HG03060 (cell line): Measurements from ENCODE around the gene SULT2B1.
"Not testable (repeated sequence)": the region's sequence is repeated elsewhere in the genome, so short reads cannot be mapped to it uniquely, and the experiment has no call there.

Experiments
- ATAC-seq: cut with Tn5 transposase; IDR thresholded peaks from one replicate; pipeline ENCODE4 v1.9.1; 2021; ENCODE audit warnings: low read depth, moderate number of reproducible peaks; ENCODE audit not compliant: unreplicated experiment

Gene SULT2B1

DNA sequence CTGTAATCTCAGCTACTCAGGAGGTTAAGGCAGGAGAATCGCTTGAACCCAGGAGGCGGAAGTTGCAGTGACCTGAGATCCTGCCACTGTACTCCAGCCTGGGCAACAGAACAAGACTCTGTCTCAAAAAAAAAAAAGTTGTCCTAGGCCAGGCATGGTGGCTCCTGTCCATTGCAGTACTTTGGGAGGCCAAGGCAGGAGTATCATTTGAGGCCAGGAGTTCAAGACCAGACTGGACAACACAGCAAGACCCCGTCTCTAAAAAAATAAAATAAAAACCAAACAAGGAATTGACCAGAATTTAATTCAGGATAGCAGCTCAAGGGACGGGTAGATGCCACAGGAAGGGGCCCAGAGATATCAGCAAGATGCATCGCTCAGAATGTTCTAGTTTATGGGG is 4.9 kb downstream of the SULT2B1 start:
- ATAC-seq, result no peak

DNA sequence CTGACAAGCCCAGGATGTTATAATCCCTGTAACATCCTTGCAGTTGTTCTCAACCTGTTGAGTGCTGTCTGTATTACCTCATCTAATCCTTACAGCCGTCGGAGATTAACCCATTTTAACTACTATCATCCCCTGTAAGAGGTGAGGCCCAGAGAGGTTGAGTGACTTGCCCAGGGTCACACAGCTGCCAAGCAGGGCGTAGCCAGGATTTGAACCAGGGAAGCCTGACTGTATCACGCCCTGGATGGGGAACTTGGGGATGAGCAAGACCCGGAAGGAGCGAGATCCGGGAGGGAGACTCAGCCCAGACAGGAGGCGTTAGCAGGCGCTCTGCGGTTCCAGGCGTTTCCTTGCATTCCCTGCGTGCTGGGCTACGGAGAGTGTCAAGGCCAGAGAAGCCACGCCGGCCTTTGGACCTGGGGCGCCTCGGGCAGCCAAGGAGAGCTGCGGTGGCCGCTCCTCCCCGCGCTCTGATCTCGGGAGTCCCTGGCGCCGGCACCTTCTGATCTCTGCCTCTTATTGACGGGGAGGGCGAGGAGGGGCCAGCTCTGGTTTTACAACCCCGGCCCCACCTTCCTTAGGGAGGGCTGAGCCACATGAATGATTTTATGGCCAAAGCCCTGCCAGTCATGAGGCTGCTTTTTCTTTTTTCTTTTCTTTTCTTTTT is 6.2 kb downstream of the SULT2B1 start:
- ATAC-seq, result no peak

DNA sequence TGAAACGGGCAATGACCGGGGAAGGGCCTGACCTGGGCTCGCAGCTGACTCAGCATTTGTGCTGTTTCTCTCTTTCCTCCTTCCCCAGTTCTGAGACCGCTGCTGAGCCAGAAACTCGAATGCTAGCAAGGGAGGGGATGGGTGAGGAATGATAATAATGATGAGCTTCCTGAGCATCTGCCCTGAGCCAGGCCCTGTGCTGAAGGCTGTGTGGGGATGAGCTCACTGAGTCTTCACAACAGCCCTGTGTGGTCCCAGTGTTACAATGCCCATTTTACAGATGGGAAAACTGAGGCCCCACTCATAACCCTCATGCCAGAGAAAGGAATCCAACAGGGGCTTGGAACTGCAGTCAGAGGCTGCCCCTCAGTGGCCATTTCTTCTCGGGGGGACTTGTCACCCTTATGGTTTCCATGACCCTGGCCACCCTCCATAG is 8.1 kb downstream of the SULT2B1 start:
- ATAC-seq, result no peak

- no peak for ATAC-seq
Observed at GRCh38 chr19:48561412-48561811, 9.4 kb downstream of the SULT2B1 start.

- ATAC-seq, result no peak
Observed at GRCh38 chr19:48565090-48565489, 13.1 kb downstream of the SULT2B1 start.

DNA sequence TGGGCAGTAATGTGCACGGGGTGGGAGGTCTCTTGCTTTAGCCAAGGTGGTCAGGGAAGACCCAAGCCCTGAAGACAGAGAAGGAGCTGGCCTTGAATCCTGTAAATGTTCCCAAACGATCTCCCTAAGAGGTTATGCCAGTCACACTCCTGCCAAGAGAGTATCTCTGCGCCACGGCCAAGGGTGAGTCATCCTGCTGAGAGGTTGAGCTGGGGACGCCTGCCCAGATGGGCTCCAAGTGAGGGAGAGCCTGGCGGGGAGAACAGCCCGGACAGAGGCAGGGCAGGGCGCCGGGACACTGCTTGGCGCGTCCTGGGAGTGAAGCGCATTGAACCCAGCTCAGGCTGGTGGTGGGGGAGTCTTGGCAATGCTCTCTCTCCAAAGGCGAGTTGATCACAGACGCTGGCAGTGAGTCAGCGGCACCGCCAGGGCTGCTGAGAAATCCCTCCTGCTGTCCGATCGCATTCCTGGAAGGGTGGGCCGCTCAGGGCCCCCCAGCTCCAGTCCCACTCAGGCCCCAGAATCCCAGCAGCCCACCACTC is 16.4 kb downstream of the SULT2B1 start:
- ATAC-seq, result no peak

DNA sequence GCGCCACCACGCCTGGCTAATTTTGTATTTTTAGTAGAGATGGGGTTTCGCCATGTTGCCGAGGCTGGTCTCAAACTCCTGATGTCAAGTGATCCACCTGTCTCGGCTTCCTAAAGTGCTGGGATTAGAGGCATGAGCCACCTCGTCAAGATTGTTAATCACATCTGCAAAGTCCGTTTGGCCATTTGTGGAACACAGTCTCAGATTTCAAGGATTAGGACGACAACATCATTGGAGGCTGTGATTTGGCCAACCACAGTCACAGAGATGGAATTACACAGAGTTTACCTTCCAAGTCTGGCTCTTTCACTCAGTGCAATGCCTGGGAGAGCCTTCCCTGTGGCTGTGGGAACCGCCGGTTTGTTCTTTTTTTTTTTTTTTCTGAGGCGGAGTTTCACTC is 17.8 kb downstream of the SULT2B1 start:
- ATAC-seq, result no peak

DNA sequence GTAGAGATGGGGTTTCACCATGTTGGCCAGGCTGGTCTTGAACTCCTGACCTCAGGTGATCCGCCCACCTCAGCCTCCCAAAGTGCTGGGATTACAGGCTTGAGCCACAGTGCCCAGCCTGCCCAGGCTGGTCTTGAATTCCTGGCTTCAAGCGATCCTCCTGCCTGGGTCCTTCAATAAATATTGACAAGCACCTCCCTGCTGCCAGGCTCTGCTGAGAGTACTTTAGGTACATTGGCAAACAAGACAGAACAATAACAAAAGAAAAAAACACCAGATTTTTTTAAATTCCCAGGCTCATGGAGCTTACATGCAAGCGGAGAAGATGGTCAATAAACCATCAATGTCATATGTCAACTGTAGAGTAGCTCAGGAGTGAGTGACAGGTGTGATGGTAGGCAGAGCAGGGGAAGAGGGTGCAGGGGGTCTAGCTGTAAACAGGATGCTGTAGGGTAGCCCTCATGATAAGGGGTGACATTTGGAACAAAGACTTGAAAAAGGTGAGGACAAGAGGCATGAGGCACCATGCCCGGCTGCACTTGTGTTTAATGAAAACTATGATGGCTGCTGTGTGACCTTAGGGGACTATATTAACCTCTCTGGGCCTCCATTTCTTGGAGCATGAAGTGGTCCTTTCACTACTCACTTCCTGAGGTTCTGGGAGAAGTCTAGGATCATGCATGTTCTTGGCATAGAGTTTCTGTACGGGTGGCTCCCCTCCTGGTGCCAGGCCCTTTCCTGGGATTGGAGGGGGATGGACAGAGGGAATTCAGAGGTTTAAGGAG is 19.6 kb downstream of the SULT2B1 start:
- no peak for ATAC-seq

DNA sequence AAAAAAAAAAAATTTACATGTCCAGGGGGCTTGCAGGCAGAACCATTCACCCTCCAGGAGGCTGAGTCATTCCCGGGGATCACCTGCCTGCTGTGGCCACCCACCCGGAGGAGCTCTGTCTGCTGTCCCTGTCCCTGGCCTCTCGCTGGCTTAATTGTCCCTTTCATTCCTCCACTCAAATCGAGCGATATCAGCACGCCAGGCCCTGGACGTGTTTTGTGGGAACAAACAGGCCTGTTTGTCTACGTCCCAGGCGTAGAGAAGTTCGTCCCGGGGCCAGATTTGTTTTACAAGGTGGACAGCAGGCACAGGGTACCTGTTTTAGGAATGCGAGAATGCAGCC is 21.2 kb downstream of the SULT2B1 start:
- no peak for ATAC-seq

- ATAC-seq, result no peak
Observed at GRCh38 chr19:48575931-48576622, 24.1 kb downstream of the SULT2B1 start.

GRCh38 chr19:48577908-48578307 is 25.9 kb downstream of the SULT2B1 start:
- not testable (repeated sequence) for ATAC-seq

DNA sequence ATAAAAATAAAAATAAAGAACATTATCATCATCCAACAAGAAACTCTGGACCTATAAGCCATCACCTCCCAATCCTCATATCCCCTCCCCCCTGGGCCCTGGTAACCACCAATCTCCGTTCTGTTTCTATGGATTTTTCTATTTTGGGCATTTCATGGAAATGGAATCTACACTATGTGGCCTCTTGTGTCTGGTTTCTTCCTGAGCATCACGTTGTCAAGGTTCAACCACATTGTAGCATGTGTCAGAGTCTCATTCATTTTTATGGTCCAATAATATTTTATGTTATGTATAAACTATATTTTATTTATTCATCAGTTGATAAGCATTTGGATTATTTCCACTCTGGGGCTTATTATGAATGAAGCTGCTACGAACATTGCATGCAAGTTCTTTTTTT is 26.9 kb downstream of the SULT2B1 start:
- no peak for ATAC-seq

GRCh38 chr19:48582168-48582567 is 30.2 kb downstream of the SULT2B1 start:
- no peak for ATAC-seq

DNA sequence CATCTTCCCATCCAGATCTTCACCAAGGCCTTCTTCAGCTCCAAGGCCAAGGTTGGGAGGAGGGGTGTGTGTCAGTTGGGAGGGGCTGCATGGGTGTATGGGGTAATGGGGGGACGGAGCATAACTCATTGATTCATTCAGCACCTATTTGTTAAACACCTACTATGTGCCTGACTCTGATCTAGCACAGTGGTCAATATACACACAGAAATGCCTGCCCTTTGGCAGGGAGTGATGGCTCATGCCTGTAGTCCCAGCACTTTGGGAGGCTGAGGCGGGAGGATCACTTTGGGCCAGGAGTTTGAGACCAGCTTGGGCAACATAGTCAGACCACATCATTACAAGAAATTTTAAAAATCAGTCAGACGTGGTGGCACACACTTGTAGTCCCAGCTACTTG is 35.4 kb downstream of the SULT2B1 start:
- no peak for ATAC-seq

DNA sequence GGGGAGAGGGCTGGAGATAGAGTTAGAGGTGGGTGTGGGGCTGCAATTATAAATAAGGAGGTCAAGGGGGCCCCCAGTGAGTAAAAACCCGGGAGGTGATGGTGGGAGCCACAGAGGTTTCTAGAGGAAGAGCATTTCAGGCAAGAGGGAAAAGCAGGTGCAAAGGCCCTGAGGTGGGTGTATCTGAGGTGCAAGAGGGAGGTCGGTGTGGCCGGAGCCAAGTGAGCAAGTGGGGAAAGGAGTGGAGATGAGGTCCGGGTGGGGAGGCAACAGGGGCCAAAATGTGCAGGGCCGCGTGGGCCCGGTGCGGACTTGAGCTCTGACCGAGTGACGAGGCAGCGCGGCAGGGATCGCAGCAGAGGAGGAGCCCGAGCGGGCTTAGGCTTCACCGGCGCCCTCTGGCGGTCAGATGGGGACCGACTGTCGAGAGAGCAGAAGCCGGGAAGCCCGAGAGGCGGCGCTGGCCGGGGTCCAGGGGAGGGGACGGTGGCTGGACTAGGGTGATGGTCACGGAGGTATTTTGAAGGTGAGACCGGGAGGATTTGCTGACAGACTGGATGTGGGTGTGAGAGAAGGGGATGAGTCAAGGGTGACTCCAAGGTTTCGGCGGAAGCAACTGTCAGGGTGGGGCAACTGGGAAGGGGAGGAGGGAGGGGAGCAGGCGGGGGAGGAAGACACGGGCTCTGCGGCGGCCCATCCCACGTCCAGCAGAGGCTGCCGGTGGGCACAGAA is 36.9 kb downstream of the SULT2B1 start:
- ATAC-seq, result no peak

GRCh38 chr19:48591021-48591420 is 39.0 kb downstream of the SULT2B1 start:
- no peak for ATAC-seq

DNA sequence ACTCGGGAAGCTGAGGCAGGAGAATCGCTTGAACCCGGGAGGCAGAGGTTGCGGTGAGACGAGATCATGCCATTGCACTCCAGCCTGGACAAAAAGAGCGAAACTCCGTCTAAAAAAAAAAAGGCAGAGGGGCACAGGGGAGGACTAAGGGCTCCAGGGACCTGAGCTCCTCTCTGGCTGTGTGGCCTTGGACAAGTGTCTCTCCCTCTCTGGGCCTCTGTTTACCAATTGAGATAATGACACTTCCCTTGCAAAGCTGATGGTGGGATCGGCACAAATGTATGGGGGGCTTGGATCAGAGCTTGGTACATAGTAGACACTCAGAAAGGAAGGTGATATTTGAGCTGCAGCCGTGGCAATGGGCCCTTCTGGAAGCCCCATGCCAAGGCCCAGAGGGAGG is 43.2 kb downstream of the SULT2B1 start:
- ATAC-seq, result no peak

GRCh38 chr19:48595833-48596232 is 43.9 kb downstream of the SULT2B1 start:
- no peak for ATAC-seq

DNA sequence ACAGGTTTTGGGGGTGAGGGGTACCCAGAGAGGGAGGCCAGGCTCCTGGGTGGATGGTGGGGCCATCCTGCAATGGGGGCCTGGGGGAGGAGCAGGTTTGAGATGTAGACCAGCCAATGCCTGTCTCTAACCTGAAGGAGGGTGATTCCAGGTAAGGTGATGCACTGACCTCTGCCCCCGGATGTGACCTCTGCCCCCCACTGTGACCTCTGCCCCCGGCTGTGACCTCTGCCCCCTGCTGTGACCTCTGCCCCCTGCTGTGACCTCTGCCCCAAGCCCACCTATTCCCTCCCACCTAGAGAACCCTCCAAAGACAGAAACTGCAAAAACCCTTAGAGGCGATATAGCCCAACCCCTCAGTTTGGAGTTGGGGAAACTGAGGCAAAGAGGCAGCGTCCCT is 44.3 kb downstream of the SULT2B1 start:
- ATAC-seq, result no peak

- no peak for ATAC-seq
Observed at GRCh38 chr19:48596679-48597465, 44.9 kb downstream of the SULT2B1 start.
